ENCODE results near the gene NLRP2B.
"Not testable (repeated sequence)": the region's sequence is repeated elsewhere in the genome, so short reads cannot be mapped to it uniquely, and the experiment has no call there.

The NLRP2B gene

GRCh38 chrX:57680160-57680559, at the start of gene NLRP2B:
NLRP2B (minus strand) TSS chrX:57680260.
- no peak within 1 kb of the TSS for H3K4me3 ChIP-seq (ENCODE audit: low read depth, low read length)
- no peak for DNase-seq (ENCODE audit: low read depth)
- TF ChIP-seq CTCF (conservative IDR thresholded peaks at IDR 0.05; ENCODE audit: low read depth, low read length), result no peak

GRCh38 chrX:57725995-57726394, 45.9 kb upstream of the NLRP2B start:
- DNase-seq (ENCODE audit: low read depth); H3K4me3 ChIP-seq (ENCODE audit: low read depth, low read length): not testable (repeated sequence)

- no peak for DNase-seq (ENCODE audit: low read depth)
- H3K4me3 ChIP-seq (ENCODE audit: low read depth, low read length), result no peak overlapping the region
- no peak for TF ChIP-seq CTCF (conservative IDR thresholded peaks at IDR 0.05; ENCODE audit: low read depth, low read length)
These were observed 1.3 kb upstream of the NLRP2B start for GRCh38 chrX:57681341-57681740.

GRCh38 chrX:57678686-57679428, 1.2 kb downstream of the NLRP2B start:
- no peak for TF ChIP-seq CTCF (conservative IDR thresholded peaks at IDR 0.05; ENCODE audit: low read depth, low read length)
- DNase-seq (ENCODE audit: low read depth), result no peak
- H3K4me3 ChIP-seq (ENCODE audit: low read depth, low read length), result no peak overlapping the region

GRCh38 chrX:57677132-57677858, 2.8 kb downstream of the NLRP2B start:
- peak; percentile 4 for DNase-seq (ENCODE audit: low read depth)
- no peak for TF ChIP-seq CTCF (conservative IDR thresholded peaks at IDR 0.05; ENCODE audit: low read depth, low read length)
- H3K4me3 ChIP-seq (ENCODE audit: low read depth, low read length), result no peak overlapping the region

- H3K4me3 ChIP-seq (ENCODE audit: low read depth, low read length), result no peak overlapping the region
- no peak for TF ChIP-seq CTCF (conservative IDR thresholded peaks at IDR 0.05; ENCODE audit: low read depth, low read length)
- no peak for DNase-seq (ENCODE audit: low read depth)
These were observed 4.7 kb downstream of the NLRP2B start for GRCh38 chrX:57675320-57675719.

- no peak overlapping the region for H3K4me3 ChIP-seq (ENCODE audit: low read depth, low read length)
- DNase-seq (ENCODE audit: low read depth), result no peak
- no peak for TF ChIP-seq CTCF (conservative IDR thresholded peaks at IDR 0.05; ENCODE audit: low read depth, low read length)
These were observed 5.2 kb downstream of the NLRP2B start for GRCh38 chrX:57674861-57675260.

All from choroid plexus epithelial cell (primary cell).